Stimulated activated CD8-positive, alpha-beta memory T cell treated with anti-CD3 and anti-CD28 coated beads, Interleukin-7, amount 100 ng/mL, for 1 hour (primary cell): ENCODE data around the gene RAET1L.
"Not testable (repeated sequence)": the region's sequence is repeated elsewhere in the genome, so short reads cannot be mapped to it uniquely, and the experiment has no call there.

Source experiments
- DNase-seq, 2 donors: peaks; one replicate each; pipeline ENCODE4 v3.0.0-alpha.2; 2020; ENCODE audit warnings: low read depth in 2 of 2

The RAET1L gene

GRCh38 chr6:149991838-149992237 lies 33.5 kb downstream of the RAET1L start:
- DNase-seq, result no peak

GRCh38 chr6:149991472-149991795 lies 33.9 kb downstream of the RAET1L start:
- DNase-seq, result not testable (repeated sequence)

- DNase-seq, result no peak
Observed at GRCh38 chr6:149990661-149991471, 34.5 kb downstream of the RAET1L start.

- no peak for DNase-seq
Observed at GRCh38 chr6:149990212-149990660, 35.1 kb downstream of the RAET1L start.

GRCh38 chr6:149988550-149989346 lies 36.6 kb downstream of the RAET1L start:
- no peak for DNase-seq

GRCh38 chr6:149987602-149988107 lies 37.7 kb downstream of the RAET1L start:
- DNase-seq, result no peak

- DNase-seq, result no peak
Observed at GRCh38 chr6:149985481-149985937, 39.8 kb downstream of the RAET1L start.

GRCh38 chr6:149984773-149985172 lies 40.6 kb downstream of the RAET1L start:
- no peak for DNase-seq

- no peak for DNase-seq
Observed at GRCh38 chr6:149983145-149983544, 42.2 kb downstream of the RAET1L start.

GRCh38 chr6:149979293-149979692 lies 46.0 kb downstream of the RAET1L start:
- DNase-seq, result no peak

GRCh38 chr6:149978610-149979009 lies 46.7 kb downstream of the RAET1L start:
- no peak for DNase-seq

GRCh38 chr6:149977221-149977620 lies 48.1 kb downstream of the RAET1L start:
- DNase-seq, result no peak

- no peak for DNase-seq
Observed at GRCh38 chr6:149975400-149975799, 49.9 kb downstream of the RAET1L start.

- DNase-seq, result no peak
Observed at GRCh38 chr6:149974825-149975224, 50.5 kb downstream of the RAET1L start.

GRCh38 chr6:149974394-149974793 lies 50.9 kb downstream of the RAET1L start:
- DNase-seq, result not testable (repeated sequence)

GRCh38 chr6:149969635-149970034 lies 55.7 kb downstream of the RAET1L start:
- DNase-seq, result no peak

- not testable (repeated sequence) for DNase-seq
Observed at GRCh38 chr6:149968909-149969308, 56.4 kb downstream of the RAET1L start.
